ENCODE results near the gene ZNF428.
A peak's percentile ranks its signal among the peaks of the same experiment; 100 is the strongest.
"Not testable (repeated sequence)": the region's sequence is repeated elsewhere in the genome, so short reads cannot be mapped to it uniquely, and the experiment has no call there.

ZNF428 gene

GRCh38 chr19:43619262-43620060 lies at the start of gene ZNF428:
ZNF428 (minus strand) TSS chr19:43619629; CDS start chr19:43614304, 5,325 bp downstream.
- DNase-seq (ENCODE audit: low read depth in 2 of 2), result peak; percentile 68 to 71

GRCh38 chr19:43668406-43669109 lies 49.1 kb upstream of the ZNF428 start:
- DNase-seq (ENCODE audit: low read depth in 2 of 2), result peak; percentile 79 to 88

- DNase-seq (ENCODE audit: low read depth in 2 of 2), result no peak
These were observed 48.5 kb upstream of the ZNF428 start for GRCh38 chr19:43667876-43668405.

GRCh38 chr19:43667126-43667875 lies 47.9 kb upstream of the ZNF428 start:
- no peak for DNase-seq (ENCODE audit: low read depth in 2 of 2)

GRCh38 chr19:43664018-43664417 lies 44.6 kb upstream of the ZNF428 start:
- DNase-seq (ENCODE audit: low read depth in 2 of 2), result no peak

GRCh38 chr19:43662487-43662886 lies 43.1 kb upstream of the ZNF428 start:
- DNase-seq (ENCODE audit: low read depth in 2 of 2), result no peak

- DNase-seq (ENCODE audit: low read depth in 2 of 2), result no peak
These were observed 41.5 kb upstream of the ZNF428 start for GRCh38 chr19:43660971-43661360.

GRCh38 chr19:43660301-43660970 lies 41.0 kb upstream of the ZNF428 start:
- no peak for DNase-seq (ENCODE audit: low read depth in 2 of 2)

- DNase-seq (ENCODE audit: low read depth in 2 of 2), result no peak
These were observed 39.1 kb upstream of the ZNF428 start for GRCh38 chr19:43658494-43658893.

- DNase-seq (ENCODE audit: low read depth in 2 of 2), result no peak
These were observed 38.6 kb upstream of the ZNF428 start for GRCh38 chr19:43658001-43658400.

GRCh38 chr19:43656436-43656835 lies 37.0 kb upstream of the ZNF428 start:
- DNase-seq (ENCODE audit: low read depth in 2 of 2), result no peak

- no peak for DNase-seq (ENCODE audit: low read depth in 2 of 2)
These were observed 33.1 kb upstream of the ZNF428 start for GRCh38 chr19:43652546-43652874.

GRCh38 chr19:43651758-43652545 lies 32.5 kb upstream of the ZNF428 start:
- DNase-seq (ENCODE audit: low read depth in 2 of 2), result no peak

- DNase-seq (ENCODE audit: low read depth in 2 of 2), result not testable (repeated sequence)
These were observed 30.8 kb upstream of the ZNF428 start for GRCh38 chr19:43650276-43650675.

- DNase-seq (ENCODE audit: low read depth in 2 of 2), result no peak
These were observed 30.1 kb upstream of the ZNF428 start for GRCh38 chr19:43649514-43649913.

- DNase-seq (ENCODE audit: low read depth in 2 of 2), result no peak
These were observed 29.2 kb upstream of the ZNF428 start for GRCh38 chr19:43648633-43649032.

GRCh38 chr19:43644181-43644580 lies 24.8 kb upstream of the ZNF428 start:
- no peak for DNase-seq (ENCODE audit: low read depth in 2 of 2)

GRCh38 chr19:43643326-43643725 lies 23.9 kb upstream of the ZNF428 start:
- DNase-seq (ENCODE audit: low read depth in 2 of 2), result no peak

GRCh38 chr19:43642531-43642930 lies 23.1 kb upstream of the ZNF428 start:
- DNase-seq (ENCODE audit: low read depth in 2 of 2), result no peak

GRCh38 chr19:43641333-43641732 lies 21.9 kb upstream of the ZNF428 start:
- no peak for DNase-seq (ENCODE audit: low read depth in 2 of 2)

- no peak for DNase-seq (ENCODE audit: low read depth in 2 of 2)
These were observed 21.0 kb upstream of the ZNF428 start for GRCh38 chr19:43640424-43640757.
